Stimulated activated CD4-positive, alpha-beta T cell treated with anti-CD3 and anti-CD28 coated beads, Interleukin-4, amount 100 ng/mL, for 1 hour (primary cell): ENCODE results near the gene BCKDHA.

Experiments
- DNase-seq: peaks from one replicate; pipeline ENCODE4 v3.0.0-alpha.2; 2020

BCKDHA gene

DNA sequence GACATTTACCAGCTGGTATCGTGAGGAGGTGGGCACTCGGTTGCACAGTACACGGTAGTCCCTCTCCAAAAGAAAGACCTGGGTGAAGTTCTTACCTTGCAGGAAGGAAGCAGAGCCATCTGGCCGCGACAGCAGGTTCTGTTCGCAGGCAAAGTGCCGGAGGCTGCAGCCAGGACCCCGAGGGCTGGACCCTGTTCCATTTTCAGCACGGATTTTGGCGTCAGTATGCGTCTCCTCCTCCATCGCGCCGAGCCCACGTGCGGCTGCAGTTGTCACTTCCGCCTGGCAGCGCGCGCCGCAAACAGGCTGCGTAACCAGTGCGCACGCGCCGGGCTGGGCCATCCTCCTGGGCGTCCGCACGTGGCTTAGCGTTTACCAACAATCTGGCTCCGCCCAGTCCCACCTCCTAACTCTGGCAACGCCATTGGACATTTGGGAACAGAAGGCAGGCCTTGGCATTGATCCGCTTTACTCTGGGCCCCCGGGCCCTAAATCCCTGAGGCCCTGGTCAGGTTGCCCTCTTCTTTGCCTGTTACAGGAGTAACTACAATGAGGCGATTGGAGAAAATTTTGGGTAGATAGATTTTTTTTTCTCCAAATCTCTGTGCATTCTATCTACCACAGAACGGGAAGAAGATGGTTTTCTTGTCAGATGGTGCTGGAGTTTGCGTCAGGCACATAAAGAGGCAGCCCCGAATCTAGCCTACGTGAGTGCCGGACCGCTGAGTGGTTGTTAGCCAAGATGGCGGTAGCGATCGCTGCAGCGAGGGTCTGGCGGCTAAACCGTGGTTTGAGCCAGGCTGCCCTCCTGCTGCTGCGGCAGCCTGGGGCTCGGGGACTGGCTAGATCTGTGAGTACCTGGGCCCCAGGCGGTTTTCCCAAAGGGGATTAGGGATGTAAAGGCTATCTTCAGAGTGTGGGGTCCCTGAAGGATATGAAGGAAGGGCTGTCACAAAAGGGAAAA lies at the start of gene BCKDHA, which contains the start of gene EXOSC5:
TSS of gene BCKDHA (plus strand) at position 733 of the 964 bp plus-strand sequence. CDS start at position 743, 10 bp downstream.
TSS of gene EXOSC5 (minus strand) at position 274 of the 964 bp plus-strand sequence. CDS start at position 243, 31 bp downstream.
- peak; percentile 99 for DNase-seq

GRCh38 chr19:41350735-41351338 lies 46.8 kb upstream of the BCKDHA start:
- DNase-seq = no peak

- peak; percentile 80 for DNase-seq
Observed at GRCh38 chr19:41351339-41352245, 46.0 kb upstream of the BCKDHA start.

GRCh38 chr19:41352279-41352608 lies 45.4 kb upstream of the BCKDHA start:
- DNase-seq = no peak

- DNase-seq = peak; percentile 83
Observed at GRCh38 chr19:41352609-41353465, 44.8 kb upstream of the BCKDHA start.

GRCh38 chr19:41353466-41354342 lies 43.9 kb upstream of the BCKDHA start, which contains the start of gene TGFB1:
Gene TGFB1 (minus strand): TSS chr19:41353922. CDS start chr19:41353044, 878 bp downstream.
- peak; percentile 92 for DNase-seq

DNA sequence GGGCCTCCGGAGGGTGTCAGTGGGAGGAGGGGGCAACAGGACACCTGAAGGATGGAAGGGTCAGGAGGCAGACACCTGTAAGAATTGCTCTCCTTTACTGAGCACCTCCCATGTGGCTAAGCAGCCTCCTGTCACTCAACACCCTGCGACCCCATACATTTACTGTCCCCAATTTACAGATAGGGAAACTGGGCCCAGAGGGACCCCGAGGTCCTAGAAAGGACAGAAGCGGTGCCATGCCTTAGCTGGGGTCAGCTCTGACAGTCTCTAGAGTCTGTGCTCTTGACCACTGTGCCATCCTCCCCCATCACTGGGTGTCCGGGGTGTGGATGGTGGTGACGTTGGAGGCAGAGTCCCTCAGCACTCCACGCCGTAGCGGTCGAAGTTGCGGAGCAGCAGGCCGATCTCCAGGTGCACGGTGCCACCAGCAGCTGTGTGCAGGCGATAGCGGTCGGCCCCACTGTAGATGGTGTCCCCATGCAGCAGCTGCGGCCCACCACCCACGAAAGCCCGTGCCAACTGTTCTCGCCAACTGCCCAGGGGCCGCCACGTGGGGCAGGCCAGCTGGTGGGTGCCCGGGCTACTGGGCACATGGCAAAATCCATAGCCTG lies 43.2 kb upstream of the BCKDHA start:
- DNase-seq = no peak

DNA sequence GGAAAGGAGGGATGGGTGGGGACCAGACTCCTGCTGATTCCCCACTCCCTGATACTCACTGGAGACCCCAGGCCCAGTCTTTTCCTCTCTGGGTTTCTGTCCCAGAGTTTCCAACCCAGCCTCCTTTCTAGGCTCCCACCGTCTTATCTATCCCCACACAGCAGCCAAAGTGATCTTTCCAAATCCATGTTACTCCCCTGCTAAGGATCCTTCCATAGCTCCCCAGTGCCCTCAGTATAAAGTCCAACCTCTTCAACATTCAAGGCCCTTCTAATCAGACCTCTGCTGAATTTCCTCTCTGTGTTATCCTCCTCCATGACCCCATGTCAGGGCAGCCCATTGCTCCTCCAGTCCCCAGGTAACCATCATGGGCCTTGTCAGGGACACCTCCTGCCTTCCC lies 42.6 kb upstream of the BCKDHA start:
- DNase-seq = no peak

- no peak for DNase-seq
Observed at GRCh38 chr19:41355802-41356201, 41.8 kb upstream of the BCKDHA start.

GRCh38 chr19:41356984-41357739 lies 40.5 kb upstream of the BCKDHA start:
- DNase-seq = no peak

DNA sequence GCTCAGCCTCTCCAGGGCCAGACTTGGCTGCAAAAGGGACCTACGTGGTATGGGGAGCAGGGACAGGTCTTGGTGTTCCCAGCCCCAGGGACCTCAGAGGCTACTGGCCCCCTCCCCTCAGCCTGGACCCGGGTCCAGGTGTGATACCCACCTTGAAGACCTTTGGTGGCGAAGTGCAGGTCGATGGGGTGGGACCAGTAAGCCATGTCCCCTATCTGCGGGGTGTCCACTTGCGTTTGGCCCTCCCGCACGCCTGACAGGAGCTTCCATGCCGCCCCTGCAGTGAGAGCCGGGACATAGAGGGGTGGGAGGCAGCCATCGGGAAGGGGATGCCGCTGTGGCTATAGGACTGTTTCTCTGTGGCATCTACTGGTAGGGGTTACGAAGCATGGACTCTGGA lies 39.9 kb upstream of the BCKDHA start:
- DNase-seq = no peak

- no peak for DNase-seq
Observed at GRCh38 chr19:41359741-41360140, 37.9 kb upstream of the BCKDHA start.

- DNase-seq = no peak
Observed at GRCh38 chr19:41362143-41362847, 35.3 kb upstream of the BCKDHA start.

DNA sequence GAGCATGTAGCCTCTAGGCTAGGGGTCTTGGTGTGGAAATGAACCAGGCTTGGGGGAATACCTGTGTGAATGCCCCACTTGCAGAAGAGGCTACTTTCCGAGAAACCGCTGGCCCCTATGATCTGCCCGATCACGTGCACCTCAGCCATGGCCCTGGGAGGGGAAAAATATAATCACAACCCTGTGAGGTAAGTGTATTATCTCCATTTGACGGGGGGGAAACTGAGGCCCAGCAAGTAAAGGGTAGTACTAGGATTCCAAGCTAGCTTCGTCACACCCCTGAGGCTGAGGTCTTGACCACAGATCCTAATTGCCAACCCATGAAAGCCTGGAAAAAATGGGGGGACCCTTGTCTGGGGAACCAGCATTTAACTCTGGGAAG lies 34.3 kb upstream of the BCKDHA start:
- DNase-seq = no peak

- peak; percentile 97 for DNase-seq
Observed at GRCh38 chr19:41363753-41364523, 33.7 kb upstream of the BCKDHA start, which contains the start of gene B9D2. Gene B9D2 (minus strand): TSS chr19:41364149. CDS start chr19:41363519, 630 bp downstream.

- DNase-seq = no peak
Observed at GRCh38 chr19:41364524-41365391, 32.9 kb upstream of the BCKDHA start.

- DNase-seq = no peak
Observed at GRCh38 chr19:41366089-41366488, 31.5 kb upstream of the BCKDHA start.
